Subcutaneous adipose tissue (tissue), 4 donors: ENCODE data around the gene SHB. TPM values are rescaled to one million over a fixed set of nuclear protein-coding genes. Genes with fewer than 3 reads are reported as not detected.

Source experiments
- total RNA-seq, 4 donors: library from RNA; depleted of rRNA; stranded (reverse); fragments of >200 nt; gene quantifications; one replicate each; pipeline ENCODE4 v1.1.0, GENCODE V29; 2016
- TF ChIP-seq, protein P1 (sequence below): fragments of 450-650 bp; IDR thresholded peaks from one replicate; pipeline ENCODE4 v1.5.1; 2016; ENCODE audit warnings: low read depth, mild to moderate bottlenecking, control low read depth, antibody characterized with exemption, moderate library complexity

SHB gene
- total RNA-seq, 4 donors from 2014 or later: 2.6 to 5.7 (median 4.7) TPM

DNA sequence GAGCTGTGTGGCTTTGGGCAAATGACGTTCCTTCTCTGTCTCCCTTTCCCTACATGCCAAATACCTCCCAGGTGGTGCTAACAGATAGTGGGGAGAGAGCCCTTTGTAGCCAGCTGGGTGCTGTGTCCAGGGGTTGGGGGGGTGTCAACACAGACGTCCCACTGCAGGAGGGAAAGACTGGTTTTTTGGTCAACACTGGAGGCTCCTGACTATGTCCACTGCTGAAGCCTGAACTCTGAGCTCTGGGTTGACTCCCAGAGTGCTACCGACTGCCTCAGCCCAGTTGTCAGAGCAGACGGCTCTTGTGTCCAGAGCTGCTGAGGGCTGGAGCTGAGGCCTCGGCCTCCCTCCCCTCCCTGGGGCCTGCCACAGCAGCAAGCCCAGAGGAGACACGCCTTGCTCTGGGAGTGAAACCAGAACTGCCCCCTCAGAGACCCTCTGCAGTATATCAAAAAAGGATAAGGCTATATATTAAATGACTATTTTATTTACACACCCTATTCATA lies 150.3 kb downstream of the SHB start:
- TF ChIP-seq, protein P1, sequence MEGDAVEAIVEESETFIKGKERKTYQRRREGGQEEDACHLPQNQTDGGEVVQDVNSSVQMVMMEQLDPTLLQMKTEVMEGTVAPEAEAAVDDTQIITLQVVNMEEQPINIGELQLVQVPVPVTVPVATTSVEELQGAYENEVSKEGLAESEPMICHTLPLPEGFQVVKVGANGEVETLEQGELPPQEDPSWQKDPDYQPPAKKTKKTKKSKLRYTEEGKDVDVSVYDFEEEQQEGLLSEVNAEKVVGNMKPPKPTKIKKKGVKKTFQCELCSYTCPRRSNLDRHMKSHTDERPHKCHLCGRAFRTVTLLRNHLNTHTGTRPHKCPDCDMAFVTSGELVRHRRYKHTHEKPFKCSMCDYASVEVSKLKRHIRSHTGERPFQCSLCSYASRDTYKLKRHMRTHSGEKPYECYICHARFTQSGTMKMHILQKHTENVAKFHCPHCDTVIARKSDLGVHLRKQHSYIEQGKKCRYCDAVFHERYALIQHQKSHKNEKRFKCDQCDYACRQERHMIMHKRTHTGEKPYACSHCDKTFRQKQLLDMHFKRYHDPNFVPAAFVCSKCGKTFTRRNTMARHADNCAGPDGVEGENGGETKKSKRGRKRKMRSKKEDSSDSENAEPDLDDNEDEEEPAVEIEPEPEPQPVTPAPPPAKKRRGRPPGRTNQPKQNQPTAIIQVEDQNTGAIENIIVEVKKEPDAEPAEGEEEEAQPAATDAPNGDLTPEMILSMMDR: no peak

DNA sequence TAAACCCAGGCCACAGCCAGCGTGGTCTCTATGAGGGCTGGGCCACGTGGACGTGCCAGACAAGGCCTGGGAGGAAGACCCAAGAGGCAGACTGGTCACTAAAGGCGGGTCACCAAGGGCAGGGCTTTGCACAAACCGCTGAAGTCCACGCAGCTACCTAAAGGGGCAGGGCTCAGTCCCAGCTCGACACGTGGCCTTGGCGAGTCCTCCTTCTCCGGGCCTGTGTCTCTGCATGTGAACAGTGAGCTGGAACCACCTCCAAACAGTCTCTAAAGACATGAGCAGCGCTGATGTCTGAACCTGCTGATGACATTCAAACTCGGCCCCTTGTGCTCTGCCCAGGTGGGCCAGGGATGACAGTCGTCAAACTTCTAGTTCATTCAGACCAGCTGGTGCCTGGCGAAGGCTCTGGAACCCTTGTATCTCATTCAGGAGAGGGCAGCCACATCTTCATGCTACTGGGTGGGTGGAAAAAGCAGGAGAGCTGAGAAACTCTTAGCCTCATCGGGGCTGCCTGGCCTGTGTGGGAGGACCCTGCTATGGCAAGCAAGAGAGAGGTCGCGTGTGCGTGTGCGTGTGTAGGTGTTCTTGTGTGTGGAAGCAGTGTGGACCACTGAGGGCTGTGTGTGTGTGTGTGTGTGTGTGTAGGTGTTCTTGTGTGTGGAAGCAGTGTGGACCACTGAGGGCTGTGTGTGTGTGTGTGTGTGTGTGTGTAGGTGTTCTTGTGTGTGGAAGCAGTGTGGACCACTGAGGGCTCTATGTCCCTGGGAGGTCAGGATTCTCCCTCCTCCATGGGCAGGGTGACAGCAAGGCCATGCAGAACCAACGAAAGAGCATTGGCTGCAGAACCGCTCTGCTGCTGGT lies 151.0 kb downstream of the SHB start:
- TF ChIP-seq, protein P1: no peak

DNA sequence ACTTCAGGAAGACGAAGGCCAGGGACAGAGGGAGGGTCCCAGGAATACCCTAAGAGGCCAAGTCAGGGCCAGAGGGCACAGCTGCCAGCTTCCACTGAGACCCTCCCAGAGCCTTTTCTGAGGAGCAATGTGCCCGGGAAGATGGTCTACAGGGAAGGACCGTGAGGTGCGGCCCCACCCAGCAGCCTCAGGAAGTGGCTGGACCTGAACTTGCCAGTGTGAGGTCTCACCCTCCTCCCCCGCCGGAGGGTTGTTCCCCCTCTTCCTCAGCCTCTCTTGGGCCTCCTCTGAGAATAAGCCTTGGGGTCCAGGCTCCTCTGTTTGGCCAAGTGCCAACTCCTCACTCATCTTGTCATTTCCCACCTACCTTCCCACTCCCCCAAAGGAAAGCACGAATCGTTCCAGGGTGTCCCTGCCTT lies 151.7 kb downstream of the SHB start:
- TF ChIP-seq, protein P1: no peak

DNA sequence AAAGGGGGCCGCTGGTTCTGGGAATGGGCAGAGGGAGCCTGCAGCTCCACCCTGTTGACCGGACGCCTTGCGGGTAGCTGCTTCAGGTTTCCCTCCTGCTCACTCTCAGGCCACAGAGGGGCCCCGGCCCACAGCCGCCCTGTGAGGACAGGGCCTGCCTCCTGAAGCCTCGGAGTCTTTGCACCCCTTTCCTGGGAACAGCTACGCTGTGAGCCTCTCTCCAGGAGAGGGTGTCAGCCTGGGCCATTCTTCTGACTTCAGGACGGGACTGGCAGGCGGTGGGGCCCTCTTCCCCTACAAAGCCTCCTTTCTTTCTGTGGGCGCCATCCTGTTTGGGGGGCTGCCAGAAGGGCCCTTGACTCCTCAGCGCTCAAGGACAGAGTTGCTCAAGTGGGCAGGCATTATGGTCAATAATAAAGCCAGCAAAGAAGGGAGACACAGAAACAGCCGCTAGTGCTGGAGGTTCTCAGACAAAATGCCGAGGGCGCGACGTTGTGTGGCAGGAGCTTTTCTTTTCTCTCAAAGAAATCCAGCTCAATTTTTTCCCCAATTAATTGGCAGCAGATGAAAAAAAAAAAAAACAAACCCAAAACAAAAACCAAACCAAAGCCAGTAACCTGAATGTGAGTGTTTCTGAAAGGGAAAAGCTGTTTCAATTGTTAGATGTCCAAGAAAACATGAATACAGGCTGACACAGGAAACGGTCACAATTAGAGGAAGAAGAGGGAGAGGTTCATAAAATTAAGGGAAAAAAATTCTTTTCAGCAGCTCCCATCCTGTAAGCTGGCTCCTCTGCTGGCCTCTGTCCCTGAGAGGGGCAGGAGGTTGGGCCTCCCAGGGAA lies 152.3 kb downstream of the SHB start:
- TF ChIP-seq, protein P1: no peak

DNA sequence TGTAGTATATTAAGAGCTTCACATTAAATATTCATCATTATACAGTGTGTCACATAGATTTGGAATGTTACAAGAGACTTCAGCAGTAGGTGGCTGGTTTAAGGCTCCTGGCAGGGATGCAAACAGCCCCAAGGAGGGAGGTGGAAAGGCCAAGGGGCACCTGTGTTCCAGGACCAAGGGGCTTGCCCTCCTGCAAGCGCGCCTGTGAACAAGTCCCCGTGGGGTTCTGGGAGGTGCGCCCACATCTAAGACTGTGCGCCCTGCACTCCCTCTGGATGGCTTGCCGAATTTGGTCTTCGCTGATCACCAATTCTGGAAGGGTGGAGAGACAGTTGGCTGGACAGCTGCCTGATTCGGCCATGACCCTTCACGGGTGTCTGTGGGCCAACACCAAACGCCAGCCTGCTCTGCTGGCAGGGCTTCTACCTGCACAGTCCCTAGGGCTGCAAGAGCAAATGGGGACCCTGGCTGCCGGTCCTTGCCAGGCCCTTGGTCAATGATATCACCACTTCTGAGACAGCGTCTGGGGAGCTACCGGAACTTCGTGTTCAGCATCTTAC lies 153.0 kb downstream of the SHB start:
- TF ChIP-seq, protein P1: no peak

DNA sequence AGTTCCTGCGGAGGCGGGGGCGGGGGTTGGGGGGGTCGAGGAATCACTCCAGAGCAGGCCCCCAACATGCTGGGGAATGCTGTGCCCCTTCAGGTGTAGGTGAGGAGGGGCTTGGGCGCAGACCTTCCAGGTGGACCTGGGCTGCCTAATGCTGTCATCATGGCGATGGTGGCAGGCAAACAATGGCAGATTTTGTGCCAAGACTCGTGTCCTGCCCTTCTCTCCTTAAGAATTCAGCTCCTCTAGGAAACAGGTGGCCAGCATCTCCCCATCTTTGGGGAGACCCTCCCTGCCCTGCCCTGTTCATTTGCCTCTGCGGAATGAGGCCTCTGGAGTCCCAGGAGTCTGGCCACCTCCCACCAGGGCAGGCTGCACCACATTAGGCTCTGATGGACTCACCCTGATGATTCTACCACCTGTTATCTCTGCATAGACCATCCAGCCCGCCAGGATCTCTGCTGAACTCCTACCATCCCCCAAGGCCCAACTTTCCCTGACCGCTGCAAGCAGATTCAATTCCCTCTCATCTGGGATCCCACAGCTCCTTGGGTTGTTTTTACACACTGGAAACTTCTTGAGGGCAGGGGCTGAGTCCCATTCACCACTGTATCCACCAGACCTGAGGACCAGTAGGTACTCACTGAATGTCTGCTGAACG lies 154.2 kb downstream of the SHB start:
- TF ChIP-seq, protein P1: no peak
